Panc1 (cell line): Measurements from ENCODE around the gene UMAD1. TPM values are rescaled to one million over a fixed set of nuclear protein-coding genes. Genes with fewer than 3 reads are reported as not detected.

Source experiments
- ATAC-seq: fragments of 200-7000 bp; cut with Tn5 transposase; 2 replicates; pipeline ENCODE4 v1.9.1; 2020; ENCODE audit warnings: mild to moderate bottlenecking, moderate library complexity
- BruUV-seq: library from RNA; stranded (reverse); fragments of 400-500 nt; replicated peaks from 2 replicates; lab custom pipeline; 2021; lab: Mats Ljungman, UMichigan
- CTCF ChIA-PET: fragments of 300-600 bp; sonication (Branson Sonifier 250); formaldehyde crosslinking; loops from one replicate; lab custom pipeline; 2022; ENCODE audit warnings: antibody characterized with exemption; lab: Charles Lee
- POLR2A ChIA-PET: fragments of 300-600 bp; sonication (Branson Sonifier 250); formaldehyde crosslinking; loops from one replicate; lab custom pipeline; 2022; ENCODE audit warnings: antibody characterized with exemption; lab: Charles Lee
- DNase-seq: peaks from one replicate; pipeline ENCODE4 v3.0.0-alpha.2; 2010; ENCODE audit warnings: low read depth, low spot score
- H3K27ac ChIP-seq: 2 replicates; pipeline ENCODE4 v1.5.1; 2011; ENCODE audit warnings: mild to moderate bottlenecking, low read length, inconsistent platforms
- H3K27me3 ChIP-seq: fragments of 200-500 bp; sonication (Bioruptor generic); 2 replicates; pipeline ENCODE4 v1.6.0; 2014; ENCODE audit warnings: low read length, inconsistent platforms; ENCODE audit not compliant: control insufficient read depth, insufficient read depth
- H3K36me3 ChIP-seq: fragments of 200-500 bp; sonication (Bioruptor generic); 2 replicates; pipeline ENCODE4 v1.5.1; 2014; ENCODE audit warnings: inconsistent platforms, mild to moderate bottlenecking, low read length, moderate library complexity; ENCODE audit not compliant: control insufficient read depth, insufficient read depth
- H3K4me1 ChIP-seq: 2 replicates; pipeline ENCODE4 v1.5.1; 2011; ENCODE audit warnings: inconsistent platforms, mild to moderate bottlenecking, low read length, moderate library complexity; ENCODE audit not compliant: control insufficient read depth, insufficient read depth
- H3K4me3 ChIP-seq, 2 experiments: 2 replicates each; pipeline ENCODE4 v1.5.1; 2011 to 2012; ENCODE audit warnings: low read depth in 2 of 2, low read length in 2 of 2, mild to moderate bottlenecking in 2 of 2, inconsistent platforms in 1 of 2, moderate library complexity in 1 of 2
- H3K9me3 ChIP-seq: fragments of 200-500 bp; sonication (Bioruptor generic); 2 replicates; pipeline ENCODE4 v1.5.1; 2014; ENCODE audit warnings: low read depth, mild to moderate bottlenecking, inconsistent platforms, low read length, moderate library complexity; ENCODE audit not compliant: control insufficient read depth, insufficient read depth
- CTCF ChIP-seq: fragments of 450-650 bp; IDR thresholded peaks from 2 replicates; pipeline ENCODE4 v1.5.1; 2017; ENCODE audit warnings: mild to moderate bottlenecking
- REST ChIP-seq, 2 experiments: IDR thresholded peaks; 2 replicates each; pipeline ENCODE4 v1.6.1; 2011 to 2012; ENCODE audit warnings: low read depth in 2 of 2, control low read depth in 1 of 2, low read length in 1 of 2, mild to moderate bottlenecking in 1 of 2, moderate library complexity in 1 of 2; ENCODE audit not compliant: insufficient read depth in 1 of 2
- TCF7L2 ChIP-seq: IDR thresholded peaks from 2 replicates; pipeline ENCODE4 v1.6.1; 2011; ENCODE audit warnings: mild to moderate bottlenecking, low read depth, low read length, inconsistent platforms
- in situ Hi-C: cut with HindIII; loops from 2 replicates; pipeline ENCODE4 v1.10.0; 2016; ENCODE audit warnings: low sequenced_read_pairs, low pct_unique_long_range_greater_than_20kb
- intact Hi-C: fragments of 100-400 bp; cut with micrococcal nuclease; formaldehyde crosslinking; loops from one replicate; pipeline ENCODE4 v1.10.0; 2022; ENCODE audit not compliant: unreplicated experiment
- total RNA-seq: library from RNA; stranded (reverse); gene quantifications from one replicate; pipeline ENCODE4 v1.2.1, GENCODE V29; 2021; ENCODE audit not compliant: unreplicated experiment

Gene UMAD1
- total RNA-seq, 1 experiment from 2014 or later = 19.9 TPM

DNA sequence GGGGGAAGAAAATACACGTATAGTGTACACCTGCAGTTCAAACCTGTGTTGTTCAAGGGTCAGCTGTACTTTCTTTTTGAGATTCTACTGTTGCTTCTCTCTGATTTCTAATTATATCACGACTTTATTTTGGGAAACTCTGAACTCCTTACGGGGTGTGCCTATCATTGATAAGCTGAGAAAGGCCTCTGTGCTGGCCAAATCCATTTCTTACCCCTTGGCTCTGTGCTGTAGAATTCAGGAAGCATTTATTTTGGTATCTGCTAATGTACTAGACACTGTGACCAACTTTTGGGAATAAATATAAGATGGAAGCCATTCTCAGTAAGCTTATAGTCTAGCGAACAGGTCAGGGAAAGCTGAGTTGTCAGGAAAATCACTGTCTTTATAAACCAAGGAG lies 104.7 kb downstream of the UMAD1 start:
- Histone ChIP-seq H3K27ac (peak overlapping the region; percentile 40; the same call in 1 of the 2 replicates), H3K36me3 (no peaks in the 10 kb centered on the region), H3K9me3 (no peaks in the 10 kb centered on the region), H3K4me3 (no peak overlapping the region), H3K27me3 (no peaks in the 10 kb centered on the region), H3K4me1 (peaks cover 10% of the 10 kb centered on the region; the same call in 1 of the 2 replicates)
- DNase-seq (no peak), ATAC-seq (no peak)
- no peak for TF ChIP-seq REST (IDR thresholded peaks at IDR 0.05; ENCODE audit: insufficient read depth in 1 of 2, low read depth in 2 of 2, low read length in 1 of 2)
- no peak for TF ChIP-seq CTCF
- no peak for TF ChIP-seq TCF7L2
- in situ Hi-C loops = no loop called here
- ChIA-PET POLR2A (no interaction called here), CTCF (no interaction called here)
- intact Hi-C loops = no loop called here
- BruUV-seq = no TSS peak

DNA sequence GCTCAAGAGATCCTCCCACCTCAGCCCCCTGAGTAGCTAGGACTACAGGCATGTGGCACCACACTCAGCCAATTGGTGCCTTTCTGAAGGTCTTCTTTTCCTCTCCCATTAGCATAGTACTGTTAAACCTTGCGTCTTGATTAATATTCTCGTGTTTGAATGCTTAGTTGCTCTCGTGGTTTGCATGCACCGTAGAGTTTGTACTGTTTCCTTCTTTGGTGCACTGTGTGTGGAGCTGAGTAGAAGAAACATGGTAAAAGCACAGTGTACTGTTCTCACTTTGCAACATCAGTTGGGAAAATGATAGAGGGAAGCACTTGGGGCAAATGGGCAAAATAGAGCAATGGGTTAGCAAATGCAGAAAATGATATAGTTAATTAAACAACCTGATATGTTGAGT lies 105.4 kb downstream of the UMAD1 start:
- in situ Hi-C loops (no loop called here), intact Hi-C loops (no loop called here)
- no peak for TF ChIP-seq REST (IDR thresholded peaks at IDR 0.05; ENCODE audit: insufficient read depth in 1 of 2, low read depth in 2 of 2, low read length in 1 of 2)
- no peak for DNase-seq
- H3K9me3 ChIP-seq = no peaks in the 10 kb centered on the region
- ChIA-PET POLR2A (no interaction called here), CTCF (no interaction called here)
- peak overlapping the region; percentile 52; the same call in 1 of the 2 replicates for H3K27ac ChIP-seq
- peaks cover 10% of the 10 kb centered on the region; the same call in 1 of the 2 replicates for H3K4me1 ChIP-seq
- no peaks in the 10 kb centered on the region for H3K27me3 ChIP-seq
- no peak for ATAC-seq
- no peak overlapping the region for H3K4me3 ChIP-seq
- BruUV-seq = no TSS peak
- H3K36me3 ChIP-seq = no peaks in the 10 kb centered on the region
